Endothelial cell of umbilical vein (primary cell): ENCODE data around the gene SDCBP2. TPM values are rescaled to one million over a fixed set of nuclear protein-coding genes. Genes with fewer than 3 reads are reported as not detected.

Source experiments
- BruUV-seq: library from RNA; stranded (reverse); fragments of 400-500 nt; replicated peaks from 2 replicates; lab custom pipeline; 2021; lab: Mats Ljungman, UMichigan
- CTCF ChIA-PET: fragments of 300-600, 350-600 bp; sonication (Branson Sonifier 250); formaldehyde crosslinking; loops from one replicate; lab custom pipeline; 2021; ENCODE audit warnings: antibody characterized with exemption, inconsistent platforms; lab: Charles Lee
- POLR2A ChIA-PET: fragments of 300-600, 350-600 bp; sonication (Branson Sonifier 250); formaldehyde crosslinking; loops from one replicate; lab custom pipeline; 2021; ENCODE audit warnings: antibody characterized with exemption, inconsistent platforms; lab: Charles Lee
- DNase-seq: peaks from one replicate; pipeline ENCODE4 v3.0.0-alpha.2; 2011; ENCODE audit warnings: low read depth, low spot score
- FAIRE-seq: peaks from 2 replicates; lab custom pipeline; 2011; peaks lifted over from hg19 to GRCh38; lab: Jason Lieb, UNC
- H2AFZ ChIP-seq: 2 replicates; pipeline ENCODE4 v1.6.0; 2012; ENCODE audit warnings: low read depth, low read length, control low read depth, inconsistent platforms
- H3K27ac ChIP-seq: 2 replicates; pipeline ENCODE4 v1.5.1; 2011; ENCODE audit warnings: low read depth, mild to moderate bottlenecking, control low read depth, low read length, moderate library complexity; ENCODE audit not compliant: insufficient read depth
- H3K27me3 ChIP-seq, 2 experiments: 2 replicates each; pipeline versions ENCODE4 v1.6.0 to v1.6.1; 2011; ENCODE audit warnings: low read length in 2 of 2, mixed read lengths in 1 of 2; ENCODE audit not compliant: control insufficient read depth in 2 of 2, insufficient read depth in 2 of 2
- H3K36me3 ChIP-seq, 2 experiments: 2 replicates in 1 of 2; 3 replicates in 1 of 2; pipeline ENCODE4 v1.5.1; 2011; ENCODE audit warnings: low read length in 2 of 2, mild to moderate bottlenecking in 1 of 2, moderate library complexity in 1 of 2; ENCODE audit not compliant: control insufficient read depth in 2 of 2, insufficient read depth in 2 of 2; ENCODE audit errors: extremely low read depth in 1 of 2
- H3K4me1 ChIP-seq: 3 replicates; pipeline ENCODE4 v1.5.1; 2011; ENCODE audit warnings: mild to moderate bottlenecking, low read length; ENCODE audit not compliant: control insufficient read depth, insufficient read depth; ENCODE audit errors: extremely low read depth
- H3K4me2 ChIP-seq: 2 replicates; pipeline ENCODE4 v1.6.1; 2011; ENCODE audit warnings: low read length, control low read depth, mixed read lengths; ENCODE audit not compliant: insufficient read depth
- H3K4me3 ChIP-seq, 3 experiments: fragments of 200-600 bp in 1 of 3; sonication (generic), shearing (Covaris generic) in 1 of 3; replicated peaks in 1 of 3; 2 replicates each; pipeline ENCODE4 v1.5.1; 2011 to 2016; ENCODE audit warnings: control low read depth in 3 of 3, low read length in 3 of 3, mild to moderate bottlenecking in 2 of 3, inconsistent platforms in 1 of 3, low read depth in 1 of 3, moderate library complexity in 1 of 3; ENCODE audit not compliant: insufficient read depth in 1 of 3
- H3K79me2 ChIP-seq: 2 replicates; pipeline ENCODE4 v1.6.0; 2012; ENCODE audit warnings: low read length, inconsistent platforms; ENCODE audit not compliant: control insufficient read depth, insufficient read depth
- H3K9ac ChIP-seq: replicated peaks from 2 replicates; pipeline ENCODE3; 2011; ENCODE audit warnings: low read length, control low read depth; ENCODE audit not compliant: insufficient read depth; ENCODE audit errors: extremely low read depth
- H3K9me1 ChIP-seq: replicated peaks from 3 replicates; pipeline ENCODE4 v1.6.0; 2011; ENCODE audit warnings: mild to moderate bottlenecking, low read length; ENCODE audit not compliant: control insufficient read depth, insufficient read depth; ENCODE audit errors: extremely low read depth
- H3K9me3 ChIP-seq: replicated peaks from 2 replicates; pipeline ENCODE4 v1.5.1; 2012; ENCODE audit warnings: low read length, inconsistent platforms; ENCODE audit not compliant: control insufficient read depth, insufficient read depth
- H4K20me1 ChIP-seq: replicated peaks from 2 replicates; pipeline ENCODE3; 2011; ENCODE audit warnings: mild to moderate bottlenecking, low read length; ENCODE audit not compliant: control insufficient read depth, insufficient read depth; ENCODE audit errors: extremely low read depth
- EZH2 ChIP-seq: IDR thresholded peaks from 2 replicates; pipeline ENCODE4 v1.6.1; 2012; ENCODE audit warnings: borderline replicate concordance, low read depth, mild to moderate bottlenecking, moderate library complexity, low read length, inconsistent platforms; ENCODE audit not compliant: severe bottlenecking
- FOS ChIP-seq: IDR thresholded peaks from 2 replicates; pipeline ENCODE4 v1.6.1; 2011; ENCODE audit warnings: mild to moderate bottlenecking, low read length, moderate library complexity, borderline replicate concordance; ENCODE audit not compliant: insufficient read depth
- GATA2 ChIP-seq: IDR thresholded peaks from 2 replicates; pipeline ENCODE4 v1.7.0; 2011; ENCODE audit warnings: low read depth, mild to moderate bottlenecking, moderate library complexity, mixed read lengths, low read length; ENCODE audit not compliant: insufficient read length, insufficient read depth
- JUN ChIP-seq: IDR thresholded peaks from 2 replicates; pipeline ENCODE4 v1.6.1; 2011; ENCODE audit warnings: borderline replicate concordance, low read depth; ENCODE audit not compliant: insufficient read length, insufficient read depth
- MYC ChIP-seq: IDR thresholded peaks from one replicate; pipeline ENCODE4 v1.6.1; 2011; ENCODE audit warnings: mild to moderate bottlenecking, low read depth, low read length
- POLR2A ChIP-seq: IDR thresholded peaks from 2 replicates; pipeline ENCODE4 v1.6.1; 2012; ENCODE audit warnings: low read depth, mild to moderate bottlenecking, control low read depth, low read length
- POLR2AphosphoS5 ChIP-seq: IDR thresholded peaks from 2 replicates; pipeline ENCODE4 v1.6.1; 2012; ENCODE audit warnings: low read depth, mild to moderate bottlenecking, control low read depth, low read length, moderate library complexity; ENCODE audit not compliant: insufficient read depth
- dilution Hi-C: fragments of 300-500 bp; cut with MboI; formaldehyde crosslinking; loops from one replicate; pipeline ENCODE4 v1.15.0; 2019; ENCODE audit warnings: low sequenced_read_pairs; ENCODE audit not compliant: extremely low pct_ligation_motif_present
- intact Hi-C: fragments of 100-400 bp; cut with micrococcal nuclease; formaldehyde crosslinking; loops from one replicate; pipeline ENCODE4 v1.10.0; 2022
- polyA plus RNA-seq, 4 experiments: library from polyadenylated mRNA; depleted of rRNA in 3 of 4; stranded (reverse) in 3 of 4; unstranded in 1 of 4; fragments of >200 nt; gene quantifications; 2 replicates each; pipeline versions ENCODE4 v1.2.1 to v1.2.3, GENCODE V29; 2011 to 2012; ENCODE audit warnings: missing spikeins in 1 of 4
- total RNA-seq: library from RNA; stranded (reverse); gene quantifications from 2 replicates; pipeline ENCODE4 v1.2.3, GENCODE V29; 2021
- TF ChIP-seq, protein P1 (sequence below): IDR thresholded peaks from 2 replicates; pipeline ENCODE4 v1.6.1; 2011; ENCODE audit not compliant: insufficient read depth, insufficient read length
- TF ChIP-seq, protein P2 (sequence below), 2 donors: IDR thresholded peaks; 1 replicate in 1 of 2; 2 replicates in 1 of 2; pipeline ENCODE4 v1.5.1; 2011; ENCODE audit warnings: low read length in 2 of 2, mild to moderate bottlenecking in 2 of 2, moderate library complexity in 2 of 2, control low read depth in 1 of 2, inconsistent platforms in 1 of 2, low read depth in 1 of 2; ENCODE audit not compliant: insufficient read depth in 1 of 2; ENCODE audit errors: extremely low read depth in 1 of 2

SDCBP2 gene
- total and polyA plus RNA-seq, 2 donors (not counting 3 experiments of a cell fraction or from before 2014, with no cell fraction given): 6.9 to 9.0 TPM

DNA sequence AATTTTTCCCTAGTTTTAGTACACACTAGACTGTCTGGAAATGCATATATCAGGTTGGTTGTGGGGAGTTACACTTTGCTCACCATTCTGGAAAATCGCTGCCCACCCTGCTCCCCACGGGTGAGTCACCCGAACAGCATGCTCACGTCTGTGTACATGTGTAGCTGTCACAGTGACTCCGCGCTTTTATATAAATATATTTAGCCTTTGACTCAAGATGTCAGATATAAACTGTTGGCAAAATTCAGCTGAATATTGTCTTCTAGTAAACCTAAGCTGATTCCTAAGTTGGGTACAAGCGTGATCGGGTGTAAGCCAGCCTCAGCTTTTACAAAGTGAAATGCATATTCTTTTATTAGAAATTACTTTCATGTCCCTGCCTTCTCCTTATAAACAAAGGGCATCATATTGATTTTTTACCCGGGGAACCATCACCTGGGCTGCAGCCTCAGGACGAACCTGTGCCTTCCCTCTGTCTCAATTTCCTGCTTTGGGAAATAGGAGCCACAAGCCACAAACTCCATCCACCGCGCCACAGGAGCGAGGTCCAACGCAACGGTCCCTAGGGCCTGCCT, 4.3 kb downstream of the SDCBP2 start:
- H4K20me1 ChIP-seq: no peaks in the 10 kb centered on the region
- H3K9me3 ChIP-seq: no peaks in the 10 kb centered on the region
- H3K27ac ChIP-seq: peak overlapping the region; percentile 99
- H3K4me1 ChIP-seq: peaks cover 71% of the 10 kb centered on the region
- BruUV-seq: no TSS peak
- POLR2A ChIA-PET: interaction anchor here (1.2 to 2.5 kb wide), 3 partner anchors 12 to 63 kb away, joined by 3 to 16 read pairs (median 4); no protein-coding TSS in a partner anchor
- H3K4me2 ChIP-seq: peak overlapping the region; percentile 68
- FAIRE-seq: no peak
- dilution Hi-C loops (loop anchor here (25.0 kb wide), 1 partner anchor 113 kb away; no protein-coding TSS in a partner anchor), intact Hi-C loops (loop anchor here (1.0 to 5.0 kb wide), 6 partner anchors 13 to 167 kb away; partner anchors contain the start of genes RAD21L1 and SIRPB2)
- peaks cover 17% of the 10 kb centered on the region for H3K79me2 ChIP-seq
- no peaks in the 10 kb centered on the region for H3K36me3 ChIP-seq
- CTCF ChIA-PET: interaction anchor here (0.9 to 2.4 kb wide), 6 partner anchors 44 to 113 kb away, joined by 3 to 12 read pairs (median 4); no protein-coding TSS in a partner anchor
- H2AFZ ChIP-seq: no peak overlapping the region
- H3K4me3 ChIP-seq: peak overlapping the region in 2 of 3 experiments; percentile 39 to 67
- peak; percentile 81 for DNase-seq
- peak; percentile 62 for TF ChIP-seq JUN
- no peak for TF ChIP-seq MYC
- no peak for TF ChIP-seq GATA2
- peak; percentile 48 for TF ChIP-seq POLR2A
- peak; percentile 86 for TF ChIP-seq FOS
- peak overlapping the region; percentile 99 for H3K9ac ChIP-seq
- H3K9me1 ChIP-seq: no peaks in the 10 kb centered on the region
- no peaks in the 10 kb centered on the region for H3K27me3 ChIP-seq

DNA sequence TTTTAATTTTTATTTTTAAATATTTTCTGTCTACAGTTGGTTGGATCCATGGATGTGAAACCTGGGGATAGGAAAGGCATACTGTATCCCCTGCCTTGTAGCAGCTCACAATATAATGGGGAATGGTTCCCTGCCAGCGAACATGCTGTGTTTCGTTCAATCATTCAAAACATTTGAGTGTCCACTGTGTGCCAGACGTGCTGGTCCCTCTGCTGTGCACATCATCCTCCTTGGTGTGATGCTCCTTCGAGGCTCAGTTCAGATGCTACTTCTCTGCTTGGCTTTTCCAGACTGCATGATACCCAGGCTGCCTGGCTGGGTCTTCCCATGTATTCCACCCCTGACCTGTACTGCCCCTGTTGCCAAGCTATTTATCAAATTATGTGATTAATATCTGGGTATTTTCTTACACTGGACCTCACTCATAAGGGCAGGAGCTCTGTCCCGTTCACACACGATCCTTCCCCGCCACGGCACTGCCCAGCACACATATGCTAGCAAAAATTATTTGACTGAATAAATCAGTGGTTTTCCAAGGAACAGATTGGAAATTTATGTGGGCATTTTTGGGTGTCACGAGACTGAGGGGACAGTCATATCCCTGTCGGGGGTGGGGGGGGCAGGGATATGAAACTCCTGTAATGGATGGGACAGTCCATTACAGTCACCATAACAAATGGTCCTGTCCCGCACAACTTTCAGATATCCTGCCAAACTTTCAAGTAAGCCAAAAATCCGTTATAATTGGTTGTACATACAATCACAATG, 4.9 kb downstream of the SDCBP2 start:
- H2AFZ ChIP-seq: no peak overlapping the region
- CTCF ChIA-PET: interaction anchor here (0.9 to 2.4 kb wide), 7 partner anchors 50 to 114 kb away, joined by 3 to 12 read pairs (median 3); no protein-coding TSS in a partner anchor
- BruUV-seq: no TSS peak
- DNase-seq (peak; percentile 40), FAIRE-seq (no peak)
- H3K36me3 ChIP-seq: no peaks in the 10 kb centered on the region
- POLR2A ChIA-PET: interaction anchor here (0.5 to 2.5 kb wide), 4 partner anchors 8 to 58 kb away, joined by 3 to 16 read pairs (median 4); no protein-coding TSS in a partner anchor
- no peaks in the 10 kb centered on the region for H3K9me1 ChIP-seq
- dilution Hi-C loops (loop anchor here (25.0 kb wide), 1 partner anchor 113 kb away; no protein-coding TSS in a partner anchor), intact Hi-C loops (loop anchor here (1.0 to 5.0 kb wide), 5 partner anchors 11 to 487 kb away; partner anchors contain the start of gene RAD21L1)
- H3K79me2 ChIP-seq: peaks cover 16% of the 10 kb centered on the region
- peaks cover 64% of the 10 kb centered on the region for H3K4me1 ChIP-seq
- H4K20me1 ChIP-seq: no peaks in the 10 kb centered on the region
- peak overlapping the region; percentile 68 for H3K4me2 ChIP-seq
- no peaks in the 10 kb centered on the region for H3K9me3 ChIP-seq
- peak overlapping the region in 1 of 3 experiments; percentile 39 for H3K4me3 ChIP-seq
- H3K27ac ChIP-seq: peak overlapping the region; percentile 99
- peak overlapping the region; percentile 99 for H3K9ac ChIP-seq
- no peak for TF ChIP-seq FOS
- no peak for TF ChIP-seq EZH2
- TF ChIP-seq JUN: no peak
- no peak for TF ChIP-seq POLR2AphosphoS5
- TF ChIP-seq, protein P1, sequence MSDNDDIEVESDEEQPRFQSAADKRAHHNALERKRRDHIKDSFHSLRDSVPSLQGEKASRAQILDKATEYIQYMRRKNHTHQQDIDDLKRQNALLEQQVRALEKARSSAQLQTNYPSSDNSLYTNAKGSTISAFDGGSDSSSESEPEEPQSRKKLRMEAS: no peak
- TF ChIP-seq, protein P2, sequence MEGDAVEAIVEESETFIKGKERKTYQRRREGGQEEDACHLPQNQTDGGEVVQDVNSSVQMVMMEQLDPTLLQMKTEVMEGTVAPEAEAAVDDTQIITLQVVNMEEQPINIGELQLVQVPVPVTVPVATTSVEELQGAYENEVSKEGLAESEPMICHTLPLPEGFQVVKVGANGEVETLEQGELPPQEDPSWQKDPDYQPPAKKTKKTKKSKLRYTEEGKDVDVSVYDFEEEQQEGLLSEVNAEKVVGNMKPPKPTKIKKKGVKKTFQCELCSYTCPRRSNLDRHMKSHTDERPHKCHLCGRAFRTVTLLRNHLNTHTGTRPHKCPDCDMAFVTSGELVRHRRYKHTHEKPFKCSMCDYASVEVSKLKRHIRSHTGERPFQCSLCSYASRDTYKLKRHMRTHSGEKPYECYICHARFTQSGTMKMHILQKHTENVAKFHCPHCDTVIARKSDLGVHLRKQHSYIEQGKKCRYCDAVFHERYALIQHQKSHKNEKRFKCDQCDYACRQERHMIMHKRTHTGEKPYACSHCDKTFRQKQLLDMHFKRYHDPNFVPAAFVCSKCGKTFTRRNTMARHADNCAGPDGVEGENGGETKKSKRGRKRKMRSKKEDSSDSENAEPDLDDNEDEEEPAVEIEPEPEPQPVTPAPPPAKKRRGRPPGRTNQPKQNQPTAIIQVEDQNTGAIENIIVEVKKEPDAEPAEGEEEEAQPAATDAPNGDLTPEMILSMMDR (IDR thresholded peaks at IDR 0.05; ENCODE audit: extremely low read depth in 1 of 2, insufficient read depth in 1 of 2, low read depth in 1 of 2, low read length in 2 of 2): no peak
- TF ChIP-seq POLR2A: no peak
- no peak for TF ChIP-seq GATA2
- no peak for TF ChIP-seq MYC
- H3K27me3 ChIP-seq: no peaks in the 10 kb centered on the region
